Activated CD4-positive, alpha-beta T cell treated with anti-CD3 and anti-CD28 coated beads for 36 hours (primary cell): ENCODE data around the gene CGB3. TPM values are rescaled to one million over a fixed set of nuclear protein-coding genes. Genes with fewer than 3 reads are reported as not detected.

Source experiments
- ATAC-seq: fragments of 200-7000 bp; cut with Tn5 transposase; one replicate; pipeline ENCODE4 v1.10.0; 2021; ENCODE audit warnings: mild to moderate bottlenecking, moderate library complexity
- CTCF ChIA-PET: fragments of 350-600 bp; sonication (Branson Sonifier 250); formaldehyde crosslinking; loops from one replicate; lab custom pipeline; 2021; ENCODE audit warnings: antibody characterized with exemption; lab: Charles Lee
- POLR2A ChIA-PET: fragments of 350-600 bp; sonication (Branson Sonifier 250); formaldehyde crosslinking; loops from one replicate; lab custom pipeline; 2021; ENCODE audit warnings: antibody characterized with exemption, inconsistent platforms; lab: Charles Lee
- DNase-seq: peaks from one replicate; pipeline ENCODE4 v3.0.0-alpha.2; 2020
- H3K27ac Mint-ChIP-seq: one replicate; pipeline ENCODE4 v1.8.0; 2021; ENCODE audit warnings: mixed read lengths
- H3K27me3 Mint-ChIP-seq: one replicate; pipeline ENCODE4 v1.8.0; 2021; ENCODE audit warnings: mixed read lengths
- H3K36me3 Mint-ChIP-seq: one replicate; pipeline ENCODE4 v1.8.0; 2021; ENCODE audit warnings: low read depth, mixed read lengths
- H3K4me1 Mint-ChIP-seq: one replicate; pipeline ENCODE4 v1.8.0; 2021; ENCODE audit warnings: mixed read lengths
- H3K4me3 Mint-ChIP-seq: one replicate; pipeline ENCODE4 v1.8.0; 2021; ENCODE audit warnings: mild to moderate bottlenecking, moderate library complexity, mixed read lengths
- H3K9me3 Mint-ChIP-seq: one replicate; pipeline ENCODE4 v1.8.0; 2021; ENCODE audit warnings: low read depth, mixed read lengths
- intact Hi-C, 2 experiments: fragments of 100-400 bp; cut with DNase I in 1 of 2; cut with micrococcal nuclease in 1 of 2; formaldehyde crosslinking; loops; one replicate each; pipeline versions ENCODE4 v1.14.2 to v1.15.1; 2022 to 2024; cut with DNase I, micrococcal nuclease
- total RNA-seq, 2 experiments: library from RNA; stranded (reverse); gene quantifications; one replicate each; pipeline ENCODE4 v1.2.3, GENCODE V29; 2021

Gene CGB3
- total RNA-seq, 2 experiments from 2014 or later = not detected

- intact Hi-C loops = no loop called here
- Mint-ChIP-seq H3K27ac (no peak overlapping the region), H3K4me1 (peaks cover 6% of the 10 kb centered on the region), H3K4me3 (no peak overlapping the region), H3K9me3 (no peaks in the 10 kb centered on the region), H3K36me3 (peaks cover 22% of the 10 kb centered on the region), H3K27me3 (peaks cover 3% of the 10 kb centered on the region)
- POLR2A ChIA-PET = no interaction called here
- DNase-seq = no peak
- CTCF ChIA-PET = interaction anchor here (0.5 kb wide), 1 partner anchor 353 kb away, joined by 3 read pairs; no protein-coding TSS in a partner anchor
- no peak for ATAC-seq
Measured at GRCh38 chr19:49014123-49014869, 9.8 kb downstream of the CGB3 start.

DNA sequence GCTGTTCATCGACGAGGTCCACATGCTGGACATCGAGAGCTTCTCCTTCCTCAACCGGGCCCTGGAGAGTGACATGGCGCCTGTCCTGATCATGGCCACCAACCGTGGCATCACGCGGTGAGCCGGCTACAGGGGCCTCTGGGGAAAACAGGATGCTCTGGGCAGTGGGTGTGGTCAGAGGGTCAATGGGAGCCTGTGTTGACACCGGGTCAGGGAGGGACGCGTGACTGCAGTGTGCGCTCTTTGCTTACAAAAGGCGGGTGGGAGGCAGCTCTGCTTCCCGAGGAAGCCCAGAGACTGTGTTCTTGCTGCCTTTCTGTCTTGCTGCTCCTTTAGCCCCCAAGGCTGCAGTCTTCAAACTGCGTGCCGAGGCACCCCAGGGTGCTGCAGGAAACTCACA is 12.9 kb downstream of the CGB3 start:
- intact Hi-C loops = no loop called here
- H3K4me1 Mint-ChIP-seq = no peaks in the 10 kb centered on the region
- no peaks in the 10 kb centered on the region for H3K27me3 Mint-ChIP-seq
- ChIA-PET POLR2A (no interaction called here), CTCF (interaction anchor here (1.4 kb wide), 1 partner anchor 11 kb away, joined by 7 read pairs; no protein-coding TSS in a partner anchor)
- no peaks in the 10 kb centered on the region for H3K9me3 Mint-ChIP-seq
- ATAC-seq (no peak), DNase-seq (no peak)
- no peak overlapping the region for H3K4me3 Mint-ChIP-seq
- H3K36me3 Mint-ChIP-seq = peaks cover 27% of the 10 kb centered on the region
- H3K27ac Mint-ChIP-seq = no peak overlapping the region

DNA sequence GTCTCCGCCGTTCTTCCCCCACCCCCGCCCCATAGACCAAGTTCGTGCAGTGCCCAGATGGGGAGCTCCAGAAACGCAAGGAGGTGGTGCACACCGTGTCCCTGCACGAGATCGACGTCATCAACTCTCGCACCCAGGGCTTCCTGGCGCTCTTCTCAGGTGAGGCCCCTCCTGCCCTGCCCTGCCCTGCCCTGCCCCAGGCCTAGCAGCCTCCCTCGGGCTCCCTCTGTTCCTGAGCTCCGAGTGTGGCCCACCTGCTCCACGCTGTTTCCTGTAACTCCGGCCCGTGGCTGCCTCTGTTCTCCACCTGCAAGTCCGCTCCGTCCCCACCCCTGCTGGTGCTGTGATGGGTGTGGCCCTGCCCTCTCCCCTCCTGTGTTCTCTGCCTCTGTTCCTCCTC is 13.7 kb downstream of the CGB3 start:
- intact Hi-C loops = no loop called here
- Mint-ChIP-seq H3K27me3 (no peaks in the 10 kb centered on the region), H3K4me3 (no peak overlapping the region), H3K4me1 (no peaks in the 10 kb centered on the region), H3K27ac (no peak overlapping the region), H3K36me3 (peaks cover 25% of the 10 kb centered on the region), H3K9me3 (no peaks in the 10 kb centered on the region)
- CTCF ChIA-PET = interaction anchor here (0.6 to 2.3 kb wide), 2 partner anchors 11 to 130 kb away, joined by 4 to 11 read pairs; no protein-coding TSS in a partner anchor
- ATAC-seq = no peak
- DNase-seq = no peak
- POLR2A ChIA-PET = no interaction called here

- no peak for ATAC-seq
- POLR2A ChIA-PET = interaction anchor here (1.2 kb wide), 1 partner anchor 10 kb away, joined by 3 read pairs; no protein-coding TSS in a partner anchor
Measured at GRCh38 chr19:49009828-49010227, 14.3 kb downstream of the CGB3 start.

DNA sequence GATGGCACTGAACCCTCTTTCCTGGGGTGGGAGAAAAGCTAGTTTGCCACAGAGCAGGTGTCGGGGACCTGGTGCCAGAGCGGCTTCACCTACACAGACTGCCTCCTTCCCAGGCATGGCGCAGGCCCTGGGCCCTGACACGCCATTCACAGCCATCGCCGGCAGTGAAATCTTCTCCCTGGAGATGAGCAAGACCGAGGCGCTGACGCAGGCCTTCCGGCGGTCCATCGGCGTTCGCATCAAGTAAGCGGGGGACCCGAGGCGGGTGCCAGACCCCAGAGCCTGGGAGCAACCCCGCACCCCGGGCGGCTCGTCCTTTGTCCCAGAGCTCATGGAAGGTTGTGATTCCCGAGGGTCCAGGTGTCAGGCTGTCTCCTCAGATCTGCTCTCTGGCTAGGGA is 17.2 kb downstream of the CGB3 start:
- no peaks in the 10 kb centered on the region for H3K9me3 Mint-ChIP-seq
- ChIA-PET POLR2A (no interaction called here), CTCF (interaction anchor here (0.6 to 1.3 kb wide), 2 partner anchors 9 to 15 kb away, joined by 3 to 4 read pairs; no protein-coding TSS in a partner anchor)
- H3K4me1 Mint-ChIP-seq = no peaks in the 10 kb centered on the region
- intact Hi-C loops = no loop called here
- H3K36me3 Mint-ChIP-seq = peaks cover 45% of the 10 kb centered on the region
- no peak for DNase-seq
- no peaks in the 10 kb centered on the region for H3K27me3 Mint-ChIP-seq
- no peak overlapping the region for H3K4me3 Mint-ChIP-seq
- no peak for ATAC-seq
- H3K27ac Mint-ChIP-seq = no peak overlapping the region

More at GRCh38 chr19:49009828-49010227, 14.3 kb downstream of the CGB3 start:
- CTCF ChIA-PET = interaction anchor here (0.7 to 2.3 kb wide), 3 partner anchors 10 to 344 kb away, joined by 3 to 11 read pairs (median 3); no protein-coding TSS in a partner anchor
- H3K27ac Mint-ChIP-seq = no peak overlapping the region
- intact Hi-C loops = no loop called here
- no peaks in the 10 kb centered on the region for H3K27me3 Mint-ChIP-seq
- H3K4me1 Mint-ChIP-seq = no peaks in the 10 kb centered on the region
- no peak overlapping the region for H3K4me3 Mint-ChIP-seq
- H3K9me3 Mint-ChIP-seq = no peaks in the 10 kb centered on the region
- no peak for DNase-seq
- H3K36me3 Mint-ChIP-seq = peaks cover 30% of the 10 kb centered on the region

- H3K9me3 Mint-ChIP-seq = no peaks in the 10 kb centered on the region
- intact Hi-C loops = no loop called here
- H3K27ac Mint-ChIP-seq = no peak overlapping the region
- H3K27me3 Mint-ChIP-seq = no peaks in the 10 kb centered on the region
- DNase-seq (no peak), ATAC-seq (no peak)
- no peaks in the 10 kb centered on the region for H3K4me1 Mint-ChIP-seq
- H3K36me3 Mint-ChIP-seq = peaks cover 41% of the 10 kb centered on the region
- no peak overlapping the region for H3K4me3 Mint-ChIP-seq
- ChIA-PET POLR2A (no interaction called here), CTCF (interaction anchor here (0.6 kb wide), 1 partner anchor 16 kb away, joined by 4 read pairs; no protein-coding TSS in a partner anchor)
Measured at GRCh38 chr19:49004964-49005614, 19.0 kb downstream of the CGB3 start.

DNA sequence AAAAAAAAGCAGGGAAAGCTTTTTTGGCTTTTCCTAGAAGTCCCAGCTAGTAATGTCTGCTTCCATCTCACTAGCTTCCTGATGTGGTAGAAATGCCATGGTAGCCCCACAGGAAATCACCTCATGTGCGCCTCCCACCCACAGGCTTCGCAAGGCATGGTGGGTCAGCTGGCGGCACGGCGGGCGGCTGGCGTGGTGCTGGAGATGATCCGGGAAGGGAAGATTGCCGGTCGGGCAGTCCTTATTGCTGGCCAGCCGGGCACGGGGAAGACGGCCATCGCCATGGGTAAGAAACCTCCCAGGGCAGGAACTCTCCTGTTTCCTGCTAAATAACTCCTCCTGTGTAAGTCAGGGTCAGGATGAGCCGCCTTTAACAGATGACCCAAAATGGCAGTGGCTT is 20.0 kb downstream of the CGB3 start:
- CTCF ChIA-PET = interaction anchor here (0.6 to 1.8 kb wide), 3 partner anchors 10 to 922 kb away, joined by 3 read pairs; partner anchors contain the start of gene RUVBL2
- Mint-ChIP-seq H3K4me3 (no peak overlapping the region), H3K27ac (no peak overlapping the region), H3K36me3 (peaks cover 43% of the 10 kb centered on the region), H3K27me3 (no peaks in the 10 kb centered on the region), H3K4me1 (peaks cover 5% of the 10 kb centered on the region), H3K9me3 (no peaks in the 10 kb centered on the region)
- DNase-seq (no peak), ATAC-seq (no peak)
- POLR2A ChIA-PET = no interaction called here
- intact Hi-C loops = no loop called here

- ATAC-seq (peak; percentile 90), DNase-seq (peak; percentile 86)
- ChIA-PET CTCF (interaction anchor here (0.6 to 2.7 kb wide), 19 partner anchors 10 to 204 kb away, joined by 3 to 13 read pairs (median 4); partner anchors contain the start of genes CGB2 and NUCB1), POLR2A (interaction anchor here (0.8 kb wide), 1 partner anchor 10 kb away, joined by 3 read pairs; no protein-coding TSS in a partner anchor)
- Mint-ChIP-seq H3K27me3 (no peaks in the 10 kb centered on the region), H3K27ac (no peak overlapping the region), H3K36me3 (peaks cover 39% of the 10 kb centered on the region), H3K4me1 (peaks cover 18% of the 10 kb centered on the region), H3K4me3 (no peak overlapping the region), H3K9me3 (no peaks in the 10 kb centered on the region)
- intact Hi-C loops = loop anchor here (5.0 to 10.0 kb wide), 3 partner anchors 145 to 675 kb away; partner anchors contain the start of gene EMP3 (in 1 of the 2)
Measured at GRCh38 chr19:48999481-49000325, 24.4 kb downstream of the CGB3 start.

- ChIA-PET POLR2A (no interaction called here), CTCF (interaction anchor here (0.5 to 2.7 kb wide), 13 partner anchors 9 to 677 kb away, joined by 3 to 11 read pairs (median 4); partner anchors contain the start of gene CGB2)
- peak; percentile 83 for DNase-seq
- intact Hi-C loops = loop anchor here (5.0 to 10.0 kb wide), 3 partner anchors 147 to 673 kb away; partner anchors contain the start of gene EMP3 (in 1 of the 2)
- H3K4me3 Mint-ChIP-seq = no peak overlapping the region
- no peak overlapping the region for H3K27ac Mint-ChIP-seq
- no peaks in the 10 kb centered on the region for H3K27me3 Mint-ChIP-seq
- H3K36me3 Mint-ChIP-seq = peaks cover 30% of the 10 kb centered on the region
- H3K4me1 Mint-ChIP-seq = peaks cover 28% of the 10 kb centered on the region
- no peaks in the 10 kb centered on the region for H3K9me3 Mint-ChIP-seq
- no peak for ATAC-seq
Measured at GRCh38 chr19:48997972-48998371, 26.2 kb downstream of the CGB3 start.

- no peak for DNase-seq
- no peak for ATAC-seq
- POLR2A ChIA-PET = interaction anchor here (0.5 to 1.3 kb wide), 8 partner anchors 25 to 918 kb away, joined by 3 to 10 read pairs (median 6); partner anchors contain the start of gene NUCB1
- Mint-ChIP-seq H3K4me1 (peaks cover 41% of the 10 kb centered on the region), H3K27me3 (no peaks in the 10 kb centered on the region), H3K36me3 (peaks cover 28% of the 10 kb centered on the region), H3K27ac (peak overlapping the region; percentile 97), H3K4me3 (peak overlapping the region; percentile 100), H3K9me3 (no peaks in the 10 kb centered on the region)
- intact Hi-C loops = loop anchor here (5.0 to 10.0 kb wide), 4 partner anchors 151 to 683 kb away; partner anchors contain the start of genes EMP3 (in 1 of the 2), PRMT1 (in 1 of the 2) and PRR12 (in 1 of the 2)
- CTCF ChIA-PET = interaction anchor here (0.8 to 3.4 kb wide), 36 partner anchors 9 to 534 kb away, joined by 3 to 45 read pairs (median 4); partner anchors contain the start of genes BAX, CA11, DHDH and FTL
Measured at GRCh38 chr19:48994035-48994386, 30.1 kb downstream of the CGB3 start.
